Motor neuron (in vitro differentiated cells): ENCODE data around the gene DSTN. TPM values are rescaled to one million over a fixed set of nuclear protein-coding genes. Genes with fewer than 3 reads are reported as not detected.

ENCODE experiments used
- ATAC-seq, 8 experiments: fragments of 200-7000 bp; cut with Tn5 transposase; replicated peaks in 6 of 8; 2 replicates each; pipeline ENCODE4 v1.8.0; 2021; ENCODE audit warnings: mild to moderate bottlenecking in 8 of 8, moderate library complexity in 8 of 8
- H3K27ac ChIP-seq, 2 donors: fragments of 250-450 bp; sonication (Bioruptor Pico); 2 replicates each; pipeline ENCODE4 v1.9.0; 2021; ENCODE audit warnings: antibody characterized with exemption in 2 of 2, mild to moderate bottlenecking in 2 of 2, moderate library complexity in 1 of 2
- H3K4me1 ChIP-seq, 2 donors: fragments of 250-450 bp; sonication (Bioruptor Pico); replicated peaks in 1 of 2; 2 replicates each; pipeline ENCODE4 v1.6.1; 2021; ENCODE audit warnings: antibody characterized with exemption in 2 of 2, mild to moderate bottlenecking in 2 of 2, moderate library complexity in 1 of 2
- H3K4me3 ChIP-seq, 5 donors: fragments of 250-450 bp; sonication (Bioruptor Pico); 2 replicates each; pipeline ENCODE4 v1.9.0; 2021; ENCODE audit warnings: antibody characterized with exemption in 5 of 5, mild to moderate bottlenecking in 5 of 5, moderate library complexity in 4 of 5
- WGBS, 10 experiments: fragments of 450-650 bp; shearing (Covaris generic); methylation state at CpG; one replicate each; pipeline ENCODE4 v1.0.0; 2022; 5-methylcytosine and 5-hydroxymethylcytosine counted together
- in situ Hi-C, 9 experiments: fragments of 400-800 bp; cut with MboI; loops; one replicate each; pipeline ENCODE4 v1.15.0; 2021; ENCODE audit warnings: low sequenced_read_pairs in 9 of 9, low pct_unique_long_range_greater_than_20kb in 2 of 9; ENCODE audit not compliant: unreplicated experiment in 9 of 9
- total RNA-seq, 8 experiments: library from RNA; unstranded; fragments of 300-600 nt; gene quantifications; 2 replicates each; pipeline versions ENCODE4 v1.2.3 to v1.2.4, GENCODE V29; 2022

DSTN gene
- total RNA-seq, 8 experiments from 2014 or later, result 143 to 386 (median 172) TPM

- peak overlapping the region; percentile 83 to 94 (median 90) for H3K4me3 ChIP-seq
- in situ Hi-C loops, result no loop called here
- peak overlapping the region; percentile 94 to 96 for H3K27ac ChIP-seq
- peak; percentile 28 to 60 (median 52) for ATAC-seq
- H3K4me1 ChIP-seq, result peaks cover 6 to 16% of the 10 kb centered on the region in 2 donors
- WGBS, 10 experiments, result 0 to 8% (median 0%) methylated on average over 2 to 11 of the region's 43 CpGs; no CpG with 5 or more reads in 1 of the 10 experiments
Measured at GRCh38 chr20:17570347-17571152, 675 bp downstream of the DSTN start.

- Histone ChIP-seq H3K4me1 (peaks cover 6 to 16% of the 10 kb centered on the region in 2 donors), H3K4me3 (peak overlapping the region; percentile 83 to 94 (median 90)), H3K27ac (no peak overlapping the region)
- in situ Hi-C loops, result no loop called here
- no peak for ATAC-seq
- WGBS, 10 experiments, result 0 to 12% (median 0%) methylated on average over 3 to 6 of the region's 6 CpGs; no CpG with 5 or more reads in 1 of the 10 experiments
Measured at GRCh38 chr20:17571153-17571527, 1.3 kb downstream of the DSTN start.

- no peak for ATAC-seq
- 7 to 83% (median 48%) methylated on average over 1 to 6 of the region's 7 CpGs; no CpG with 5 or more reads in 1 of the 10 experiments for WGBS, 10 experiments
- in situ Hi-C loops, result no loop called here
- H3K4me1 ChIP-seq, result peaks cover 6 to 16% of the 10 kb centered on the region in 2 donors
- H3K27ac ChIP-seq, result no peak overlapping the region
- H3K4me3 ChIP-seq, result peak overlapping the region; percentile 83 to 94 (median 90)
Measured at GRCh38 chr20:17572034-17572638, 2.3 kb downstream of the DSTN start.

- WGBS, 10 experiments, result 14 to 100% (median 92%) methylated on average over 1 to 3 of the region's 3 CpGs
- no peak overlapping the region for H3K27ac ChIP-seq
- ATAC-seq, result no peak
Measured at GRCh38 chr20:17573463-17573862, 3.6 kb downstream of the DSTN start.

DNA sequence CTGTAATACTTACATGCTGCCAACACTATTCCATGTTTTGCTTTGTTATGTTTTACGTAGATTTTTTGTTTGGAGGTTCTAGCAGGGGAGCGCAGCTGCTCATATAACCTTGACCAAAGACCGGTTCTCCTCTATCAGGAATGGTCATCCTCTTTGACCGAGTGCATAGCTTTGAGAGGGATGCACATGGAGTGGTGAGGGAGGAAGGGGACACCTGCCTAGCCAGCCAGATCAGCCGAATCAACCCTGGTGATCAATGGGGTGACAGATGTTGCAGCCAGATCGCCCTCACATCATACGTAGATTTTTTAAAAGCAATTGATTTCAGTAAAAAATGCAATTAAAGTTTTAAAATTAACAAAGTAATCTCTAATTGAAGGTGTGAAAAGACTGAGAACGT is 6.3 kb downstream of the DSTN start:
- Histone ChIP-seq H3K27ac (no peak overlapping the region), H3K4me3 (no peak overlapping the region), H3K4me1 (peaks cover 6 to 16% of the 10 kb centered on the region in 2 donors)
- 78 to 100% (median 89%) methylated on average over 1 to 7 of the region's 8 CpGs; no CpG with 5 or more reads in 1 of the 10 experiments for whole genome bisulfite sequencing, 10 experiments
- in situ Hi-C loops, result no loop called here
- no peak for ATAC-seq

More at GRCh38 chr20:17573463-17573862, 3.6 kb downstream of the DSTN start:
- H3K4me3 ChIP-seq, result no peak overlapping the region
- H3K4me1 ChIP-seq, result peaks cover 6 to 16% of the 10 kb centered on the region in 2 donors
- in situ Hi-C loops, result no loop called here

DNA sequence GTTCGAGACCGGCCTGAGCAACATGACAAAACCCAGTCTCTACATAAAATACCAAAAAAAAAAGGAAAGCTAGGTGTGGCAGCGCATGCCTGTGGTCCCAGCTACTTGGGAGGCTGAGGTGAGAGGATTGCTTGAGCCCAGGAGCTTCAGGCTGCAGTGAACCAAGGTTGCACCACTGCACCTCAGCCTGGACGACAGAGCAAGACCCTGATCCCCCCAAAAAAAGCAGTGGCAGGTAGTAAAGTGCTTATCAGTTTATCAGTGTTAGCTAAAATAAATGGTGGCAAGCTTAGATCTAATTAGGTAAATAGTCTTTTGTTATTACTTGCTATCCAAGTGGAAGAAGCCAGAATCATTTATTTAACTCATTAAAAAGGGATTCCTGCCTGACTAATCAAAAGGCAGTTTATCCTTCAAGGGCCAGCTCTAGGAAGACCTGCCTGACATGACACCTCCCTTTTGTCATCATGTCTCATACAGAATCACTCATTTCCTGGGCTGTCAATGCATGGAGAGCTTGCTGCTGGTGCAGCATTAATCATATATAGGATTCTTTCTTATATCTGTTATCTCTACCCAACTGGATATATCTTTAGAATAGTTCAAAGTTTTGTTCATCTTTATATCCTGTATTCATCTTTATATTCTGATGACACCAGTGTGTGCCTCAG is 9.6 kb downstream of the DSTN start:
- no peak overlapping the region for H3K27ac ChIP-seq
- 93 to 100% (median 95%) methylated on average over 2 to 4 of the region's 4 CpGs; no CpG with 5 or more reads in 5 of the 10 experiments for WGBS, 10 experiments
- in situ Hi-C loops, result no loop called here
- no peak overlapping the region for H3K4me3 ChIP-seq
- no peak for ATAC-seq
- peaks cover 0 to 3% of the 10 kb centered on the region in 2 donors for H3K4me1 ChIP-seq

- Histone ChIP-seq H3K4me1 (no peaks in the 10 kb centered on the region), H3K4me3 (no peak overlapping the region), H3K27ac (no peak overlapping the region)
- in situ Hi-C loops, result no loop called here
- no peak for ATAC-seq
- WGBS, 10 experiments, result 83 to 100% (median 100%) methylated on average over 1 to 2 of the region's 2 CpGs; no CpG with 5 or more reads in 4 of the 10 experiments
Measured at GRCh38 chr20:17580895-17581294, 11.0 kb downstream of the DSTN start.

DNA sequence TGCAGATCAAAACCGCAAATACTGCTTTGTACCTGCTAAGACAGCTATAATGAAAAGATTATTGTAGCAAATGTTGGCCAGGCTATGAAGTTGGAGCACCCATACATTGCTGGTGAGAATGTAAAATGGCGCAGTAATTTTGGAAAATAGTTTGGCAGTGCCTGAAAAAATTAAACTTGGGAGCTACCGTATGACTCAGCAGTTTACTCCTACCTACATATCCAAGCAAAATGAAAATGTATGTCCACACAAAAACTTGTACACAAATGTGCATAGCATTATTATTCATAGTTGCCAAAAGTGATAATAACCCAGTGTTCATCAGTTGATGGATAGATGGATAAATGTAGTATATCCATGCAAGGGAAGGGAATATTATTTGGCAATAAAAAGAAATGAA is 13.3 kb downstream of the DSTN start:
- Histone ChIP-seq H3K27ac (no peak overlapping the region), H3K4me1 (no peaks in the 10 kb centered on the region), H3K4me3 (no peak overlapping the region)
- no peak for ATAC-seq
- WGBS, 10 experiments, result 86 to 100% (median 100%) methylated on average over 1 to 3 of the region's 3 CpGs; no CpG with 5 or more reads in 1 of the 10 experiments
- in situ Hi-C loops, result no loop called here

GRCh38 chr20:17584689-17585088 is 14.8 kb downstream of the DSTN start:
- Histone ChIP-seq H3K4me3 (no peak overlapping the region), H3K4me1 (no peaks in the 10 kb centered on the region), H3K27ac (no peak overlapping the region)
- in situ Hi-C loops, result no loop called here
- ATAC-seq, result no peak

DNA sequence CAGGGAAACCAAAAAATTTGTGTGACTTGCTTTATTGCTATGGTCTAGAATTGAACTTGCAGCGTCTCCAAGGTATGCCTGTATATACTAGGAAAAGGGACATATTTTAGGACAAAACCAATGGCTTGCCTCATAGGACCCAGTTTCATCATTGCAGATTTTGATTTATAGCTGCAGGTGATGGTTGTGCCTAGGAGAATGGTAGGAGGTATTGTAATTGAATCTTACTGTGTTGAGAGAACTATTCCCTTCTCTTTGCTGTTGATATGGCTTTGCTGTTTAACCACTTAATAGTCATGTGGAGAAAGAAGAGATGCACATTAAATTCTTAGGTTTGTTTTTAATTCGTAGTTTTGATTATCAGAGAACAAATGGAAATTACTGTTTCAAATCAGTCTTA is 16.4 kb downstream of the DSTN start:
- Histone ChIP-seq H3K27ac (no peak overlapping the region), H3K4me1 (no peaks in the 10 kb centered on the region), H3K4me3 (no peak overlapping the region)
- in situ Hi-C loops, result no loop called here
- 13 to 91% (median 66%) methylated on average over 1 to 2 of the region's 2 CpGs; no CpG with 5 or more reads in 2 of the 10 experiments for WGBS, 10 experiments
- no peak for ATAC-seq

- WGBS, 10 experiments, result 83 to 100% (median 100%) methylated on average over 1 of the region's 1 CpG; no CpG with 5 or more reads in 1 of the 10 experiments
- in situ Hi-C loops, result no loop called here
- ATAC-seq, result no peak
- no peaks in the 10 kb centered on the region for H3K4me1 ChIP-seq
- H3K27ac ChIP-seq, result no peak overlapping the region
- H3K4me3 ChIP-seq, result no peak overlapping the region
Measured at GRCh38 chr20:17587148-17587547, 17.3 kb downstream of the DSTN start.

DNA sequence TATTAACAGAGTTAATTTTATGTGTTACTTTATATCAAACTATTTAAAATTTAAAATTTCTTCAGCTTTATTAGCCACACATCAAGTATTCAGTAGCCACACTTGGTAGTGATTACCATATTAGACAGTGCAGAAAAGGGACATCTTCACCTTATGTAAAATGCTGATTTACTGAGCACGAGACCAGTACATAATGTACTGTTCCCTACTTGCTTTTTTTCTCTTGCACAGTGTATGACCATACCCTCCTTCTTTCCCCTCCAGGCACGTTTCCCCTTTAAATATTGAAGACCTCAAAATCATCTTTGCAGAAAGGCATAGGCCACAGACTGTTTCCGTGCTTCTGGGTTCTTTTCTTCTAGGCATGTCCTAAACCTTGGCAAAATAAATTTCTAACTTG is 17.9 kb downstream of the DSTN start:
- in situ Hi-C loops, result no loop called here
- Histone ChIP-seq H3K4me3 (no peak overlapping the region), H3K27ac (no peak overlapping the region), H3K4me1 (no peaks in the 10 kb centered on the region)
- WGBS, 10 experiments, result 0 to 100% (median 80%) methylated on average over 1 to 3 of the region's 3 CpGs; no CpG with 5 or more reads in 2 of the 10 experiments
- peak in 3 of 8 experiments; percentile 38 to 87 (median 85) for ATAC-seq
